ENCODE results near the gene ERVH48-1.

DNA sequence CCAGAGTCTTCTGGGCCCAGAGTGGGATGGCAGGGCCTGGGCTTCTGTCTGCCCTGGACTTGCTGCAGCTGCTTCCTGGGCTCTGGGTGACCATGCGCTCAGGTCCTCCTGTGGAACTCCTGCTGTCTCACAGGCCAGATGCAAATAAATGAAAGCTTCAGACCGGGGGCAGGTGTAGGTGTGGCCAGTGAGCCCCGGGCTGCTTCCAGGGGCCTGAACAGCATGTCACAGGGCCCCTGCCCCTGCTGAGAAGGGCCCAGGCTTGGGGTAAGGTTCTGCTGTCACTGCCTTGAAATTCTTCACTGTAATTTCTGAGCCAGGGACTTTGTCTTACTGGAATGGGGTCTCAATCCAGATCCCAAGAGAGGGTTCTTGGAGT is 46.5 kb upstream of the ERVH48-1 start:
- TF ChIP-seq, protein P1, sequence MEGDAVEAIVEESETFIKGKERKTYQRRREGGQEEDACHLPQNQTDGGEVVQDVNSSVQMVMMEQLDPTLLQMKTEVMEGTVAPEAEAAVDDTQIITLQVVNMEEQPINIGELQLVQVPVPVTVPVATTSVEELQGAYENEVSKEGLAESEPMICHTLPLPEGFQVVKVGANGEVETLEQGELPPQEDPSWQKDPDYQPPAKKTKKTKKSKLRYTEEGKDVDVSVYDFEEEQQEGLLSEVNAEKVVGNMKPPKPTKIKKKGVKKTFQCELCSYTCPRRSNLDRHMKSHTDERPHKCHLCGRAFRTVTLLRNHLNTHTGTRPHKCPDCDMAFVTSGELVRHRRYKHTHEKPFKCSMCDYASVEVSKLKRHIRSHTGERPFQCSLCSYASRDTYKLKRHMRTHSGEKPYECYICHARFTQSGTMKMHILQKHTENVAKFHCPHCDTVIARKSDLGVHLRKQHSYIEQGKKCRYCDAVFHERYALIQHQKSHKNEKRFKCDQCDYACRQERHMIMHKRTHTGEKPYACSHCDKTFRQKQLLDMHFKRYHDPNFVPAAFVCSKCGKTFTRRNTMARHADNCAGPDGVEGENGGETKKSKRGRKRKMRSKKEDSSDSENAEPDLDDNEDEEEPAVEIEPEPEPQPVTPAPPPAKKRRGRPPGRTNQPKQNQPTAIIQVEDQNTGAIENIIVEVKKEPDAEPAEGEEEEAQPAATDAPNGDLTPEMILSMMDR (conservative IDR thresholded peaks at IDR 0.05; ENCODE audit: low read length): no peak
- no peak for TF ChIP-seq EZH2phosphoT487 (IDR thresholded peaks at IDR 0.05; ENCODE audit: borderline replicate concordance, low read depth, low read length)
